Activated CD8-positive, alpha-beta memory T cell treated with anti-CD3 and anti-CD28 coated beads for 24 hours (primary cell): ENCODE results near the gene FAM13C.

Source experiments
- DNase-seq: peaks from one replicate; pipeline ENCODE4 v3.0.0-alpha.2; 2020

FAM13C gene

GRCh38 chr10:59360605-59361405, 1.5 kb downstream of the FAM13C start:
- DNase-seq = no peak

- DNase-seq = no peak
These were observed 3.8 kb downstream of the FAM13C start for GRCh38 chr10:59358576-59358975.

GRCh38 chr10:59354434-59354833, 7.9 kb downstream of the FAM13C start:
- DNase-seq = no peak

- DNase-seq = no peak
These were observed 11.8 kb downstream of the FAM13C start for GRCh38 chr10:59350558-59350957.

GRCh38 chr10:59346321-59346720, 16.0 kb downstream of the FAM13C start:
- DNase-seq = no peak

- no peak for DNase-seq
These were observed 19.6 kb downstream of the FAM13C start for GRCh38 chr10:59342723-59343122.

GRCh38 chr10:59342000-59342399, 20.3 kb downstream of the FAM13C start:
- DNase-seq = no peak

- no peak for DNase-seq
These were observed 22.1 kb downstream of the FAM13C start for GRCh38 chr10:59340285-59340684.

GRCh38 chr10:59339351-59339750, 23.0 kb downstream of the FAM13C start:
- DNase-seq = no peak

GRCh38 chr10:59337201-59337652, 25.1 kb downstream of the FAM13C start:
- DNase-seq = no peak

GRCh38 chr10:59336632-59337031, 25.7 kb downstream of the FAM13C start:
- DNase-seq = no peak

GRCh38 chr10:59335497-59335896, 26.9 kb downstream of the FAM13C start:
- no peak for DNase-seq

- DNase-seq = no peak
These were observed 28.6 kb downstream of the FAM13C start for GRCh38 chr10:59333701-59334100.

- no peak for DNase-seq
These were observed 29.8 kb downstream of the FAM13C start for GRCh38 chr10:59332581-59332980.

- DNase-seq = no peak
These were observed 30.7 kb downstream of the FAM13C start for GRCh38 chr10:59331661-59332060.

GRCh38 chr10:59325116-59325515, 37.2 kb downstream of the FAM13C start:
- DNase-seq = no peak

GRCh38 chr10:59324597-59324996, 37.8 kb downstream of the FAM13C start:
- no peak for DNase-seq

GRCh38 chr10:59323831-59324401, 38.4 kb downstream of the FAM13C start:
- DNase-seq = no peak

GRCh38 chr10:59323036-59323459, 39.3 kb downstream of the FAM13C start:
- DNase-seq = no peak

- DNase-seq = no peak
These were observed 40.2 kb downstream of the FAM13C start for GRCh38 chr10:59322131-59322530.

- DNase-seq = no peak
These were observed 42.0 kb downstream of the FAM13C start for GRCh38 chr10:59320355-59320754.

- DNase-seq = no peak
These were observed 42.5 kb downstream of the FAM13C start for GRCh38 chr10:59319854-59320253.

GRCh38 chr10:59317066-59317465, 45.3 kb downstream of the FAM13C start:
- no peak for DNase-seq

GRCh38 chr10:59315465-59315864, 46.9 kb downstream of the FAM13C start:
- no peak for DNase-seq

- DNase-seq = no peak
These were observed 48.1 kb downstream of the FAM13C start for GRCh38 chr10:59314268-59314667.
